GM18519 (cell line): Measurements from ENCODE around the gene RPS18.

ENCODE experiments used
- ATAC-seq: cut with Tn5 transposase; IDR thresholded peaks from one replicate; pipeline ENCODE4 v1.9.1; 2021; ENCODE audit warnings: mild to moderate bottlenecking, moderate library complexity; ENCODE audit not compliant: unreplicated experiment, low FRiP score

Gene RPS18

GRCh38 chr6:33288921-33289783, 17.3 kb downstream of the RPS18 start, which contains the start of the genes PFDN6 and WDR46:
TSS of gene PFDN6 (plus strand) at chr6:33289601. CDS start at chr6:33289857, 256 bp downstream.
TSS of gene WDR46 (minus strand) at chr6:33289239. CDS start at chr6:33289170, 69 bp downstream.
- ATAC-seq: peak; percentile 64

GRCh38 chr6:33289784-33290315, 18.0 kb downstream of the RPS18 start:
- no peak for ATAC-seq

GRCh38 chr6:33290459-33290858, 18.6 kb downstream of the RPS18 start:
- ATAC-seq: no peak

- no peak for ATAC-seq
Observed at GRCh38 chr6:33292996-33293682, 21.3 kb downstream of the RPS18 start.

GRCh38 chr6:33294086-33294823, 22.4 kb downstream of the RPS18 start:
- no peak for ATAC-seq

GRCh38 chr6:33295621-33296369, 23.9 kb downstream of the RPS18 start:
- ATAC-seq: no peak

- ATAC-seq: no peak
Observed at GRCh38 chr6:33296797-33297405, 25.0 kb downstream of the RPS18 start.

- no peak for ATAC-seq
Observed at GRCh38 chr6:33297406-33297955, 25.6 kb downstream of the RPS18 start.

- no peak for ATAC-seq
Observed at GRCh38 chr6:33297956-33298772, 26.3 kb downstream of the RPS18 start.

GRCh38 chr6:33298773-33299236, 26.9 kb downstream of the RPS18 start, which contains the start of gene RGL2:
TSS of gene RGL2 (minus strand) at chr6:33298942. CDS start at chr6:33298610, 332 bp downstream.
- ATAC-seq: peak; percentile 8

- ATAC-seq: peak; percentile 50
Observed at GRCh38 chr6:33299237-33299944, 27.5 kb downstream of the RPS18 start.

GRCh38 chr6:33301877-33302276, 30.0 kb downstream of the RPS18 start:
- no peak for ATAC-seq

- ATAC-seq: no peak
Observed at GRCh38 chr6:33304216-33304615, 32.3 kb downstream of the RPS18 start.

- no peak for ATAC-seq
Observed at GRCh38 chr6:33305052-33305451, 33.2 kb downstream of the RPS18 start.

- no peak for ATAC-seq
Observed at GRCh38 chr6:33306356-33306755, 34.5 kb downstream of the RPS18 start.

- ATAC-seq: no peak
Observed at GRCh38 chr6:33312361-33313104, 40.7 kb downstream of the RPS18 start.
